SK-N-SH (cell line): ENCODE measurements around the gene CDC73. TPM values are rescaled to one million over a fixed set of nuclear protein-coding genes. Genes with fewer than 3 reads are reported as not detected.

Source experiments
- CTCF ChIA-PET: fragments of 300-600, 350-600 bp; formaldehyde crosslinking; extraction: SDS; loops from one replicate; lab custom pipeline; 2021; lab: Yijun Ruan, JAX
- POLR2A ChIA-PET: fragments of 350-600 bp; sonication (Branson Sonifier 250); formaldehyde crosslinking; extraction: SDS; loops from one replicate; lab custom pipeline; 2020; ENCODE audit warnings: antibody characterized with exemption, inconsistent platforms; lab: Yijun Ruan, JAX
- DNase-seq: peaks from one replicate; pipeline ENCODE4 v3.0.0; 2012
- H2AFZ ChIP-seq: fragments of 200-600 bp; sonication (generic); 2 replicates; pipeline ENCODE4 v1.8.1; 2016; ENCODE audit warnings: antibody characterized with exemption, mild to moderate bottlenecking, low read depth
- H3F3A ChIP-seq: fragments of 200-600 bp; sonication (generic); replicated peaks from 2 replicates; pipeline ENCODE3; 2016; ENCODE audit warnings: antibody characterized with exemption, mild to moderate bottlenecking; ENCODE audit not compliant: insufficient read depth
- H3K27ac ChIP-seq, 2 experiments: fragments of 200-500 bp in 1 of 2; fragments of 200-600 bp in 1 of 2; sonication (Bioruptor generic) in 1 of 2; sonication (generic), shearing (Covaris generic) in 1 of 2; 2 replicates each; pipeline versions ENCODE4 v1.5.1 to v1.6.1; 2014 to 2016; ENCODE audit warnings: low read depth in 2 of 2, inconsistent platforms in 1 of 2, low read length in 1 of 2, mild to moderate bottlenecking in 1 of 2, mixed read lengths in 1 of 2
- H3K27me3 ChIP-seq: fragments of 200-600 bp; sonication (generic), shearing (Covaris generic); 2 replicates; pipeline ENCODE4 v1.6.1; 2016; ENCODE audit warnings: mixed run types; ENCODE audit not compliant: insufficient read depth
- H3K36me3 ChIP-seq, 2 experiments: fragments of 200-500 bp in 1 of 2; fragments of 200-600 bp in 1 of 2; sonication (Bioruptor generic) in 1 of 2; sonication (generic) in 1 of 2; replicated peaks in 1 of 2; 2 replicates each; pipeline versions ENCODE3 to v1.5.1; 2014 to 2016; ENCODE audit warnings: low read length in 1 of 2, mild to moderate bottlenecking in 1 of 2; ENCODE audit not compliant: insufficient read depth in 2 of 2, control insufficient read depth in 1 of 2
- H3K4me1 ChIP-seq, 2 experiments: fragments of 200-500 bp in 1 of 2; fragments of 200-600 bp in 1 of 2; sonication (Bioruptor generic) in 1 of 2; sonication (generic), shearing (Covaris generic) in 1 of 2; 2 replicates each; pipeline versions ENCODE4 v1.5.1 to v1.6.1; 2014 to 2016; ENCODE audit warnings: low read depth in 1 of 2, low read length in 1 of 2, mixed run types in 1 of 2; ENCODE audit not compliant: insufficient read depth in 2 of 2, control insufficient read depth in 1 of 2
- H3K4me2 ChIP-seq: fragments of 200-600 bp; sonication (generic), shearing (Covaris generic); 2 replicates; pipeline ENCODE4 v1.6.1; 2017; ENCODE audit warnings: mixed run types
- H3K4me3 ChIP-seq, 2 experiments: fragments of 200-500 bp in 1 of 2; fragments of 200-600 bp in 1 of 2; sonication (Bioruptor generic) in 1 of 2; sonication (generic), shearing (Covaris generic) in 1 of 2; 2 replicates each; pipeline versions ENCODE4 v1.5.1 to v1.8.1; 2014 to 2016; ENCODE audit warnings: low read depth in 2 of 2, inconsistent platforms in 1 of 2, low read length in 1 of 2, mild to moderate bottlenecking in 1 of 2, mixed read lengths in 1 of 2, moderate library complexity in 1 of 2
- H3K79me2 ChIP-seq: fragments of 200-600 bp; sonication (generic); 2 replicates; pipeline ENCODE4 v1.8.1; 2017; ENCODE audit warnings: mild to moderate bottlenecking; ENCODE audit not compliant: insufficient read depth
- H3K9ac ChIP-seq: fragments of 200-600 bp; sonication (generic); 2 replicates; pipeline ENCODE4 v1.6.1; 2017; ENCODE audit warnings: mixed run types
- H3K9me2 ChIP-seq: fragments of 200-600 bp; sonication (generic); 2 replicates; pipeline ENCODE4 v1.6.1; 2017; ENCODE audit warnings: mixed run types
- H3K9me3 ChIP-seq: fragments of 200-600 bp; sonication (generic); 2 replicates; pipeline ENCODE4 v1.6.1; 2017; ENCODE audit warnings: mixed run types, mild to moderate bottlenecking, moderate library complexity
- H4K20me1 ChIP-seq: fragments of 200-600 bp; sonication (generic); 2 replicates; pipeline ENCODE4 v1.6.1; 2017; ENCODE audit warnings: mild to moderate bottlenecking, mixed run types; ENCODE audit not compliant: insufficient read depth
- ELF1 ChIP-seq: IDR thresholded peaks from 2 replicates; pipeline ENCODE4 v1.4.0; 2012
- EZH2phosphoT487 ChIP-seq: fragments of 200-600 bp; sonication (generic); IDR thresholded peaks from 2 replicates; pipeline ENCODE4 v1.6.1; 2017; ENCODE audit warnings: low read depth, mixed run types, mild to moderate bottlenecking, antibody characterized with exemption, moderate library complexity, borderline replicate concordance
- FOSL2 ChIP-seq: IDR thresholded peaks from 2 replicates; pipeline ENCODE4 v1.4.0; 2012; ENCODE audit warnings: low read depth, mild to moderate bottlenecking, moderate library complexity, borderline replicate concordance
- FOXJ3 ChIP-seq: sonication (generic); formaldehyde crosslinking; IDR thresholded peaks from 2 replicates; pipeline ENCODE4 v1.5.1; 2020; ENCODE audit warnings: mild to moderate bottlenecking, missing genetic modification reagents
- GATA2 ChIP-seq: sonication (generic); formaldehyde crosslinking; IDR thresholded peaks from 2 replicates; pipeline ENCODE4 v1.5.0; 2020; ENCODE audit warnings: mild to moderate bottlenecking, missing genetic modification reagents
- NFIC ChIP-seq: IDR thresholded peaks from 2 replicates; pipeline ENCODE4 v1.4.0; 2012; ENCODE audit warnings: borderline replicate concordance
- POLR2AphosphoS5 ChIP-seq: IDR thresholded peaks from 2 replicates; pipeline ENCODE4 v1.6.1; 2012; ENCODE audit warnings: low read depth, low read length
- RCOR1 ChIP-seq: fragments of 150-350 bp; IDR thresholded peaks from 2 replicates; pipeline ENCODE4 v1.6.1; 2017; ENCODE audit warnings: antibody characterized with exemption, low read length
- RFX5 ChIP-seq: IDR thresholded peaks from 2 replicates; pipeline ENCODE4 v1.6.1; 2012; ENCODE audit warnings: mild to moderate bottlenecking, improper control_type of control experiment, low read length
- RXRA ChIP-seq: IDR thresholded peaks from 2 replicates; pipeline ENCODE4 v1.4.0; 2012; ENCODE audit warnings: low read depth, mild to moderate bottlenecking, borderline replicate concordance
- YY1 ChIP-seq: IDR thresholded peaks from 2 replicates; pipeline ENCODE4 v1.4.0; 2012; ENCODE audit warnings: low read depth, mild to moderate bottlenecking
- WGBS: methylation state at CpG from one replicate; pipeline ENCODE4 v1.1.6; 2017; ENCODE audit warnings: low lambda C conversion rate; 5-methylcytosine and 5-hydroxymethylcytosine counted together
- polyA plus RNA-seq, 3 experiments: library from polyadenylated mRNA; depleted of rRNA; stranded (reverse); fragments of >200 nt; gene quantifications; 2 replicates each; pipeline ENCODE4 v1.2.3, GENCODE V29; 2012
- TF ChIP-seq, protein P1 (sequence below): IDR thresholded peaks from 2 replicates; pipeline ENCODE4 v1.6.1; 2012; ENCODE audit warnings: mild to moderate bottlenecking, low read depth, low read length, moderate library complexity
- TF ChIP-seq, protein P2 (sequence below): fragments of 150-350 bp; IDR thresholded peaks from 2 replicates; pipeline ENCODE4 v1.6.1; 2017; ENCODE audit warnings: antibody characterized with exemption, low read length, low read depth, borderline replicate concordance
- TF ChIP-seq, protein P3 (sequence below): fragments of 200-600 bp; sonication (generic); IDR thresholded peaks from 2 replicates; pipeline ENCODE4 v1.6.1; 2017; ENCODE audit warnings: antibody characterized with exemption, mild to moderate bottlenecking, moderate library complexity
- TF ChIP-seq, protein P4 (sequence below): IDR thresholded peaks from 2 replicates; pipeline ENCODE4; 2012

Gene CDC73
- polyA plus RNA-seq, 1 of the 3 experiments (the other 2 are of a cell fraction): 13.4 TPM

DNA sequence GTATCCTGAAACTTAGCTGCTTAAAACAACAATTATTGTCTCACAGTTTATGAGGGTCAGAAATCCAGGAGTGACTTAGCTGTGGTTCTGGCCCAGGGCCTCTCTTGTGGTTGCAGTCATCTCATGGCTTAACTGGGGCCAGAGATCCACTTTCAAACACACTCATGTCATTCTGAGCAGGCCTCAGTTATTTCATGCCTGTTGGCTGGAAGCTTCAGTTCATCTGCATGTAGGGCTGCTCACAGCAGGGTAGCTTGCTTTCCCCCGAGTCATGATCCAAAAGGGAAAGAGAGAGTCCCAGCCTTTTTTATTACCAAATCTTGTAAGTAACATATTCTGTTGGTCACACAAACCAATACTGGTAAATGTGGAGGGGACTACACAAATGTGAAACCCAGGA lies 161.2 kb downstream of the CDC73 start:
- Histone ChIP-seq H2AFZ (no peak overlapping the region), H4K20me1 (no peaks in the 10 kb centered on the region)
- WGBS: 93% methylated on average over 1 of the region's 1 CpG
- no peak for DNase-seq
- POLR2A ChIA-PET: no interaction called here
- TF ChIP-seq POLR2AphosphoS5 (no peak), YY1 (no peak), RFX5 (no peak), EZH2phosphoT487 (no peak), RXRA (no peak), NFIC (no peak), FOXJ3 (CRISPR knock-in tag) (no peak), FOSL2 (no peak), ELF1 (no peak), RCOR1 (no peak), GATA2 (CRISPR knock-in tag) (no peak)
- TF ChIP-seq, protein P1, sequence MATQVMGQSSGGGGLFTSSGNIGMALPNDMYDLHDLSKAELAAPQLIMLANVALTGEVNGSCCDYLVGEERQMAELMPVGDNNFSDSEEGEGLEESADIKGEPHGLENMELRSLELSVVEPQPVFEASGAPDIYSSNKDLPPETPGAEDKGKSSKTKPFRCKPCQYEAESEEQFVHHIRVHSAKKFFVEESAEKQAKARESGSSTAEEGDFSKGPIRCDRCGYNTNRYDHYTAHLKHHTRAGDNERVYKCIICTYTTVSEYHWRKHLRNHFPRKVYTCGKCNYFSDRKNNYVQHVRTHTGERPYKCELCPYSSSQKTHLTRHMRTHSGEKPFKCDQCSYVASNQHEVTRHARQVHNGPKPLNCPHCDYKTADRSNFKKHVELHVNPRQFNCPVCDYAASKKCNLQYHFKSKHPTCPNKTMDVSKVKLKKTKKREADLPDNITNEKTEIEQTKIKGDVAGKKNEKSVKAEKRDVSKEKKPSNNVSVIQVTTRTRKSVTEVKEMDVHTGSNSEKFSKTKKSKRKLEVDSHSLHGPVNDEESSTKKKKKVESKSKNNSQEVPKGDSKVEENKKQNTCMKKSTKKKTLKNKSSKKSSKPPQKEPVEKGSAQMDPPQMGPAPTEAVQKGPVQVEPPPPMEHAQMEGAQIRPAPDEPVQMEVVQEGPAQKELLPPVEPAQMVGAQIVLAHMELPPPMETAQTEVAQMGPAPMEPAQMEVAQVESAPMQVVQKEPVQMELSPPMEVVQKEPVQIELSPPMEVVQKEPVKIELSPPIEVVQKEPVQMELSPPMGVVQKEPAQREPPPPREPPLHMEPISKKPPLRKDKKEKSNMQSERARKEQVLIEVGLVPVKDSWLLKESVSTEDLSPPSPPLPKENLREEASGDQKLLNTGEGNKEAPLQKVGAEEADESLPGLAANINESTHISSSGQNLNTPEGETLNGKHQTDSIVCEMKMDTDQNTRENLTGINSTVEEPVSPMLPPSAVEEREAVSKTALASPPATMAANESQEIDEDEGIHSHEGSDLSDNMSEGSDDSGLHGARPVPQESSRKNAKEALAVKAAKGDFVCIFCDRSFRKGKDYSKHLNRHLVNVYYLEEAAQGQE: no peak
- TF ChIP-seq, protein P2, sequence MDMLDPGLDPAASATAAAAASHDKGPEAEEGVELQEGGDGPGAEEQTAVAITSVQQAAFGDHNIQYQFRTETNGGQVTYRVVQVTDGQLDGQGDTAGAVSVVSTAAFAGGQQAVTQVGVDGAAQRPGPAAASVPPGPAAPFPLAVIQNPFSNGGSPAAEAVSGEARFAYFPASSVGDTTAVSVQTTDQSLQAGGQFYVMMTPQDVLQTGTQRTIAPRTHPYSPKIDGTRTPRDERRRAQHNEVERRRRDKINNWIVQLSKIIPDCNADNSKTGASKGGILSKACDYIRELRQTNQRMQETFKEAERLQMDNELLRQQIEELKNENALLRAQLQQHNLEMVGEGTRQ: no peak
- TF ChIP-seq, protein P3, sequence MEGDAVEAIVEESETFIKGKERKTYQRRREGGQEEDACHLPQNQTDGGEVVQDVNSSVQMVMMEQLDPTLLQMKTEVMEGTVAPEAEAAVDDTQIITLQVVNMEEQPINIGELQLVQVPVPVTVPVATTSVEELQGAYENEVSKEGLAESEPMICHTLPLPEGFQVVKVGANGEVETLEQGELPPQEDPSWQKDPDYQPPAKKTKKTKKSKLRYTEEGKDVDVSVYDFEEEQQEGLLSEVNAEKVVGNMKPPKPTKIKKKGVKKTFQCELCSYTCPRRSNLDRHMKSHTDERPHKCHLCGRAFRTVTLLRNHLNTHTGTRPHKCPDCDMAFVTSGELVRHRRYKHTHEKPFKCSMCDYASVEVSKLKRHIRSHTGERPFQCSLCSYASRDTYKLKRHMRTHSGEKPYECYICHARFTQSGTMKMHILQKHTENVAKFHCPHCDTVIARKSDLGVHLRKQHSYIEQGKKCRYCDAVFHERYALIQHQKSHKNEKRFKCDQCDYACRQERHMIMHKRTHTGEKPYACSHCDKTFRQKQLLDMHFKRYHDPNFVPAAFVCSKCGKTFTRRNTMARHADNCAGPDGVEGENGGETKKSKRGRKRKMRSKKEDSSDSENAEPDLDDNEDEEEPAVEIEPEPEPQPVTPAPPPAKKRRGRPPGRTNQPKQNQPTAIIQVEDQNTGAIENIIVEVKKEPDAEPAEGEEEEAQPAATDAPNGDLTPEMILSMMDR: no peak
- TF ChIP-seq, protein P4, sequence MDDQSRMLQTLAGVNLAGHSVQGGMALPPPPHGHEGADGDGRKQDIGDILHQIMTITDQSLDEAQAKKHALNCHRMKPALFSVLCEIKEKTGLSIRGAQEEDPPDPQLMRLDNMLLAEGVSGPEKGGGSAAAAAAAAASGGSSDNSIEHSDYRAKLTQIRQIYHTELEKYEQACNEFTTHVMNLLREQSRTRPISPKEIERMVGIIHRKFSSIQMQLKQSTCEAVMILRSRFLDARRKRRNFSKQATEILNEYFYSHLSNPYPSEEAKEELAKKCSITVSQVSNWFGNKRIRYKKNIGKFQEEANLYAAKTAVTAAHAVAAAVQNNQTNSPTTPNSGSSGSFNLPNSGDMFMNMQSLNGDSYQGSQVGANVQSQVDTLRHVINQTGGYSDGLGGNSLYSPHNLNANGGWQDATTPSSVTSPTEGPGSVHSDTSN: no peak
- TF ChIP-seq, all 33 proteins: peak for 0
- no peak overlapping the region; a peak in 1 of 4 replicates for H3K27ac ChIP-seq
- H3K4me2 ChIP-seq: no peak overlapping the region
- peaks cover 7% of the 10 kb centered on the region for H3F3A ChIP-seq
- peaks cover 0 to 9% of the 10 kb centered on the region in 2 experiments for H3K36me3 ChIP-seq
- H3K4me3 ChIP-seq: no peak overlapping the region
- no peak overlapping the region for H3K9ac ChIP-seq
- no peaks in the 10 kb centered on the region for H3K9me2 ChIP-seq
- CTCF ChIA-PET: no interaction called here
- H3K27me3 ChIP-seq: no peaks in the 10 kb centered on the region
- H3K79me2 ChIP-seq: no peaks in the 10 kb centered on the region
- no peaks in the 10 kb centered on the region for H3K9me3 ChIP-seq
- H3K4me1 ChIP-seq: no peaks in the 10 kb centered on the region; a peak in 1 of 4 replicates
